Central memory CD8-positive, alpha-beta T cell (primary cell): ENCODE results near the gene ZNF32.

Experiments
- ATAC-seq: fragments of 150-1000 bp; cut with Tn5 transposase; replicated peaks from 2 replicates; pipeline ENCODE4 v1.10.0; 2022; ENCODE audit warnings: mild to moderate bottlenecking, moderate FRiP score, moderate number of reproducible peaks; ENCODE audit not compliant: poor library complexity, severe bottlenecking; ENCODE audit errors: extremely low read depth
- DNase-seq, 2 donors: peaks; one replicate each; pipeline ENCODE4 v3.0.0; 2021; ENCODE audit warnings: low spot score in 2 of 2
- H3K27ac Mint-ChIP-seq: one replicate; pipeline ENCODE4 v1.8.0; 2022; ENCODE audit warnings: low read depth, mild to moderate bottlenecking, moderate library complexity, mixed read lengths
- H3K27me3 Mint-ChIP-seq: one replicate; pipeline ENCODE4 v1.8.0; 2022; ENCODE audit warnings: mixed read lengths
- H3K36me3 Mint-ChIP-seq: one replicate; pipeline ENCODE4 v1.8.0; 2022; ENCODE audit warnings: mild to moderate bottlenecking, moderate library complexity, mixed read lengths; ENCODE audit not compliant: insufficient read depth
- H3K4me1 Mint-ChIP-seq: one replicate; pipeline ENCODE4 v1.8.0; 2022; ENCODE audit warnings: mixed read lengths
- H3K4me3 Mint-ChIP-seq: one replicate; pipeline ENCODE4 v1.8.0; 2022; ENCODE audit warnings: mild to moderate bottlenecking, moderate library complexity, mixed read lengths
- H3K9me3 Mint-ChIP-seq: one replicate; pipeline ENCODE4 v1.8.0; 2022; ENCODE audit warnings: mixed read lengths

The ZNF32 gene

GRCh38 chr10:43688348-43688892 is 39.7 kb upstream of the ZNF32 start:
- Mint-ChIP-seq H3K9me3 (no peaks in the 10 kb centered on the region), H3K4me3 (peak overlapping the region; percentile 82), H3K27ac (no peak overlapping the region), H3K27me3 (peaks cover 18% of the 10 kb centered on the region), H3K36me3 (peaks cover 1% of the 10 kb centered on the region), H3K4me1 (peaks cover 5% of the 10 kb centered on the region)
- no peak for ATAC-seq
- no peak for DNase-seq

- ATAC-seq, result no peak
- Mint-ChIP-seq H3K4me3 (peak overlapping the region; percentile 82), H3K27ac (no peak overlapping the region)
Observed at GRCh38 chr10:43687373-43687772, 38.7 kb upstream of the ZNF32 start.

GRCh38 chr10:43686414-43686813 is 37.7 kb upstream of the ZNF32 start:
- Mint-ChIP-seq H3K4me1 (peaks cover 5% of the 10 kb centered on the region), H3K36me3 (peaks cover 1% of the 10 kb centered on the region), H3K27ac (no peak overlapping the region), H3K27me3 (peaks cover 25% of the 10 kb centered on the region), H3K4me3 (no peak overlapping the region), H3K9me3 (no peaks in the 10 kb centered on the region)
- no peak for ATAC-seq
- no peak for DNase-seq

More at GRCh38 chr10:43687373-43687772, 38.7 kb upstream of the ZNF32 start:
- H3K36me3 Mint-ChIP-seq, result peaks cover 1% of the 10 kb centered on the region
- peaks cover 21% of the 10 kb centered on the region for H3K27me3 Mint-ChIP-seq
- DNase-seq, result no peak
- H3K4me1 Mint-ChIP-seq, result peaks cover 5% of the 10 kb centered on the region
- no peaks in the 10 kb centered on the region for H3K9me3 Mint-ChIP-seq

GRCh38 chr10:43685744-43686143 is 37.1 kb upstream of the ZNF32 start:
- H3K27ac Mint-ChIP-seq, result no peak overlapping the region
- peaks cover 28% of the 10 kb centered on the region for H3K27me3 Mint-ChIP-seq
- peaks cover 5% of the 10 kb centered on the region for H3K4me1 Mint-ChIP-seq
- peaks cover 1% of the 10 kb centered on the region for H3K36me3 Mint-ChIP-seq
- H3K9me3 Mint-ChIP-seq, result no peaks in the 10 kb centered on the region
- H3K4me3 Mint-ChIP-seq, result no peak overlapping the region
- no peak for ATAC-seq
- no peak for DNase-seq

- H3K36me3 Mint-ChIP-seq, result no peaks in the 10 kb centered on the region
- H3K4me1 Mint-ChIP-seq, result no peaks in the 10 kb centered on the region
- ATAC-seq, result no peak
- DNase-seq, result no peak
- no peaks in the 10 kb centered on the region for H3K9me3 Mint-ChIP-seq
- H3K4me3 Mint-ChIP-seq, result no peak overlapping the region
- no peak overlapping the region for H3K27ac Mint-ChIP-seq
- peaks cover 37% of the 10 kb centered on the region for H3K27me3 Mint-ChIP-seq
Observed at GRCh38 chr10:43684292-43684559, 35.5 kb upstream of the ZNF32 start.

GRCh38 chr10:43683451-43684291 is 35.0 kb upstream of the ZNF32 start:
- Mint-ChIP-seq H3K4me3 (no peak overlapping the region), H3K27ac (no peak overlapping the region), H3K27me3 (peaks cover 43% of the 10 kb centered on the region), H3K9me3 (no peaks in the 10 kb centered on the region), H3K36me3 (no peaks in the 10 kb centered on the region), H3K4me1 (no peaks in the 10 kb centered on the region)
- ATAC-seq (no peak), DNase-seq (no peak)

- Mint-ChIP-seq H3K27me3 (peaks cover 50% of the 10 kb centered on the region), H3K9me3 (no peaks in the 10 kb centered on the region)
- no peak for DNase-seq
Observed at GRCh38 chr10:43682956-43683355, 34.3 kb upstream of the ZNF32 start.

GRCh38 chr10:43681721-43682120 is 33.0 kb upstream of the ZNF32 start:
- no peak overlapping the region for H3K27ac Mint-ChIP-seq
- H3K9me3 Mint-ChIP-seq, result no peaks in the 10 kb centered on the region
- H3K4me3 Mint-ChIP-seq, result no peak overlapping the region
- ATAC-seq (no peak), DNase-seq (no peak)
- H3K27me3 Mint-ChIP-seq, result peaks cover 51% of the 10 kb centered on the region
- no peaks in the 10 kb centered on the region for H3K36me3 Mint-ChIP-seq
- no peaks in the 10 kb centered on the region for H3K4me1 Mint-ChIP-seq

More at GRCh38 chr10:43682956-43683355, 34.3 kb upstream of the ZNF32 start:
- Mint-ChIP-seq H3K4me3 (no peak overlapping the region), H3K27ac (no peak overlapping the region), H3K4me1 (no peaks in the 10 kb centered on the region), H3K36me3 (no peaks in the 10 kb centered on the region)
- no peak for ATAC-seq

GRCh38 chr10:43681220-43681619 is 32.5 kb upstream of the ZNF32 start:
- DNase-seq (no peak), ATAC-seq (no peak)
- H3K4me1 Mint-ChIP-seq, result no peaks in the 10 kb centered on the region
- H3K9me3 Mint-ChIP-seq, result no peaks in the 10 kb centered on the region
- no peak overlapping the region for H3K27ac Mint-ChIP-seq
- H3K36me3 Mint-ChIP-seq, result no peaks in the 10 kb centered on the region
- no peak overlapping the region for H3K4me3 Mint-ChIP-seq
- H3K27me3 Mint-ChIP-seq, result peaks cover 51% of the 10 kb centered on the region

- DNase-seq (no peak), ATAC-seq (no peak)
- no peaks in the 10 kb centered on the region for H3K4me1 Mint-ChIP-seq
- H3K36me3 Mint-ChIP-seq, result no peaks in the 10 kb centered on the region
- H3K4me3 Mint-ChIP-seq, result no peak overlapping the region
- H3K9me3 Mint-ChIP-seq, result no peaks in the 10 kb centered on the region
- peaks cover 52% of the 10 kb centered on the region for H3K27me3 Mint-ChIP-seq
- H3K27ac Mint-ChIP-seq, result no peak overlapping the region
Observed at GRCh38 chr10:43680035-43680434, 31.4 kb upstream of the ZNF32 start.

- H3K27ac Mint-ChIP-seq, result no peak overlapping the region
- H3K27me3 Mint-ChIP-seq, result peaks cover 57% of the 10 kb centered on the region
- no peaks in the 10 kb centered on the region for H3K36me3 Mint-ChIP-seq
- no peaks in the 10 kb centered on the region for H3K4me1 Mint-ChIP-seq
- H3K9me3 Mint-ChIP-seq, result no peaks in the 10 kb centered on the region
- DNase-seq (no peak), ATAC-seq (no peak)
- H3K4me3 Mint-ChIP-seq, result no peak overlapping the region
Observed at GRCh38 chr10:43679509-43679908, 30.8 kb upstream of the ZNF32 start.

- Mint-ChIP-seq H3K36me3 (no peaks in the 10 kb centered on the region), H3K4me3 (no peak overlapping the region), H3K4me1 (no peaks in the 10 kb centered on the region), H3K9me3 (no peaks in the 10 kb centered on the region), H3K27ac (no peak overlapping the region), H3K27me3 (peaks cover 60% of the 10 kb centered on the region)
- ATAC-seq (no peak), DNase-seq (no peak)
Observed at GRCh38 chr10:43678654-43679053, 30.0 kb upstream of the ZNF32 start.

GRCh38 chr10:43676901-43677300 is 28.2 kb upstream of the ZNF32 start:
- Mint-ChIP-seq H3K36me3 (no peaks in the 10 kb centered on the region), H3K4me1 (no peaks in the 10 kb centered on the region), H3K4me3 (no peak overlapping the region), H3K27me3 (peaks cover 53% of the 10 kb centered on the region), H3K9me3 (no peaks in the 10 kb centered on the region), H3K27ac (no peak overlapping the region)
- DNase-seq (no peak), ATAC-seq (no peak)
